ENCODE data around the gene AGA.

Gene AGA

DNA sequence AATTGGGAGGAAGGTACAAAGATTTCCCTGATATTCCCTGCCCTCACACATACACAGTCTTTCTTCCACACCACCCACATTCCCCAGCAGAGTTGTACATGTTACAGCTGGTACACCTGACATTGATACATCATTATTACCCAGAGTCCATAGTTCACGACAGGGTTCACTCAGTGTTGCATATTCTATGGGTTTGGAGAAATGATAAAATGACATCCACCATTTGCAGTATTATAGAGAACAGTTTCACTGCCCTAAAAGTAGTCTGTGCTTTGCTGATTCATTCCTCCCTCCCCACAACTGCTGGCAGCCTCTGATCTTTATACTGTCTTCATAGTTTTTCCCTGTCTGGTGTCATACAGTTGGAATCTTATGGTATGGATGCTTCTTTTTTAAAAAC, 15.0 kb downstream of the AGA start:
- Histone ChIP-seq H3K4me3 (ENCODE audit: insufficient read depth in 1 of 2, low read depth in 1 of 2, low read length in 2 of 2) (no peak overlapping the region), H4K91ac (ENCODE audit: low read length) (no peak overlapping the region), H3K18ac (ENCODE audit: low read depth in 1 of 2, low read length in 2 of 2) (no peak overlapping the region), H3K4ac (ENCODE audit: low read depth in 1 of 2, low read length in 2 of 2) (no peak overlapping the region), H2BK5ac (ENCODE audit: low read depth, low read length, poor library complexity, severe bottlenecking) (no peak overlapping the region), H3K23ac (ENCODE audit: low read length in 2 of 2) (no peak overlapping the region), H3K9ac (ENCODE audit: low read length) (no peak overlapping the region), H2AK5ac (ENCODE audit: low read length, severe bottlenecking) (no peak overlapping the region), H3K27ac (ENCODE audit: low read length, poor library complexity, severe bottlenecking) (peak overlapping the region; percentile 32), H4K8ac (ENCODE audit: low read length) (no peak overlapping the region), H3K14ac (ENCODE audit: low read length in 2 of 2) (no peak overlapping the region), H3K27me3 (ENCODE audit: control insufficient read depth in 1 of 2, insufficient read depth in 1 of 2, low read length in 2 of 2) (no peaks in the 10 kb centered on the region), H3K9me3 (ENCODE audit: control insufficient read depth, low read length) (no peaks in the 10 kb centered on the region), H2BK120ac (ENCODE audit: low read depth, low read length) (no peak overlapping the region), H2BK12ac (ENCODE audit: low read length in 2 of 2) (no peak overlapping the region), H2BK15ac (ENCODE audit: low read depth, poor library complexity, severe bottlenecking) (no peak overlapping the region), H3K4me2 (ENCODE audit: low read length, poor library complexity, severe bottlenecking) (no peak overlapping the region), H3K79me1 (replicated peaks; ENCODE audit: low read length, poor library complexity, severe bottlenecking) (no peaks in the 10 kb centered on the region), H2AFZ (ENCODE audit: low read depth, low read length) (peak overlapping the region; percentile 53), H3K36me3 (ENCODE audit: control insufficient read depth in 1 of 2, insufficient read depth in 2 of 2, low read depth in 1 of 2, low read length in 2 of 2) (peaks cover 0 to 6% of the 10 kb centered on the region in 2 experiments), H3K4me1 (ENCODE audit: control insufficient read depth, insufficient read depth, low read depth, low read length) (no peaks in the 10 kb centered on the region)
- no CpG with 5 or more reads among the region's 1 CpG for WGBS
- peak; percentile 26 for DNase-seq

DNA sequence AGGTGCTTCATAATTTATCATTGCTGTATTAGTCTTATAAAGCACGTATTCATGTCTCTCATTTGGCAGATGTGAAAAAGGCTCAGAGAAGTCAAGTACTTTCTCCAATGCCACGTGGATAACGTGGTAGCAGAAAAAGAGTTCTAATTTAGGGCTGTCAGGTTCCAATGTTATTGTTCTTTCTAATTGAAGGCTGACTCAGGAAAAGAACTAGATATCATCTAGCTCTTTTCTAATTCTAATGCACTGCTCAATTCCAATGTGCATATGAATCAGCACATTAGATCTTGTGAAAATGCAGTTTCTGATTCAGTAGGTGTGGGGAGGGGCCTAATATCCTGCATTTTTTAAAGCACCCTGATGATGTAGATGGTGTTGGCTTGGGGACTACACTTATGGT, 22.8 kb downstream of the AGA start:
- peaks cover 9% of the 10 kb centered on the region for H3K9me3 ChIP-seq (ENCODE audit: control insufficient read depth, low read length)
- no peaks in the 10 kb centered on the region for H3K27me3 ChIP-seq (ENCODE audit: control insufficient read depth in 1 of 2, insufficient read depth in 1 of 2, low read length in 2 of 2)
- H3K4me1 ChIP-seq (ENCODE audit: control insufficient read depth, insufficient read depth, low read depth, low read length), result no peaks in the 10 kb centered on the region
- no peak overlapping the region for H3K9ac ChIP-seq (ENCODE audit: low read length)
- no peak overlapping the region for H3K14ac ChIP-seq (ENCODE audit: low read length in 2 of 2)
- no peaks in the 10 kb centered on the region for H3K36me3 ChIP-seq (ENCODE audit: control insufficient read depth in 1 of 2, insufficient read depth in 2 of 2, low read depth in 1 of 2, low read length in 2 of 2)
- H4K8ac ChIP-seq (ENCODE audit: low read length), result no peak overlapping the region
- no peak overlapping the region for H2BK5ac ChIP-seq (ENCODE audit: low read depth, low read length, poor library complexity, severe bottlenecking)
- H2AFZ ChIP-seq (ENCODE audit: low read depth, low read length), result no peak overlapping the region
- no peak overlapping the region for H3K18ac ChIP-seq (ENCODE audit: low read depth in 1 of 2, low read length in 2 of 2)
- 86% methylated on average over 3 of the region's 3 CpGs for WGBS
- H3K4me2 ChIP-seq (ENCODE audit: low read length, poor library complexity, severe bottlenecking), result no peak overlapping the region
- no peak overlapping the region for H3K4me3 ChIP-seq (ENCODE audit: insufficient read depth in 1 of 2, low read depth in 1 of 2, low read length in 2 of 2)
- H3K79me1 ChIP-seq (replicated peaks; ENCODE audit: low read length, poor library complexity, severe bottlenecking), result no peaks in the 10 kb centered on the region
- no peak overlapping the region for H2BK120ac ChIP-seq (ENCODE audit: low read depth, low read length)
- no peak overlapping the region for H3K4ac ChIP-seq (ENCODE audit: low read depth in 1 of 2, low read length in 2 of 2)
- no peak overlapping the region for H2BK15ac ChIP-seq (ENCODE audit: low read depth, poor library complexity, severe bottlenecking)
- H2AK5ac ChIP-seq (ENCODE audit: low read length, severe bottlenecking), result no peak overlapping the region
- no peak overlapping the region for H3K27ac ChIP-seq (ENCODE audit: low read length, poor library complexity, severe bottlenecking)
- no peak overlapping the region for H2BK12ac ChIP-seq (ENCODE audit: low read length in 2 of 2)
- DNase-seq, result no peak
- no peak overlapping the region for H4K91ac ChIP-seq (ENCODE audit: low read length)
- no peak overlapping the region for H3K23ac ChIP-seq (ENCODE audit: low read length in 2 of 2)

DNA sequence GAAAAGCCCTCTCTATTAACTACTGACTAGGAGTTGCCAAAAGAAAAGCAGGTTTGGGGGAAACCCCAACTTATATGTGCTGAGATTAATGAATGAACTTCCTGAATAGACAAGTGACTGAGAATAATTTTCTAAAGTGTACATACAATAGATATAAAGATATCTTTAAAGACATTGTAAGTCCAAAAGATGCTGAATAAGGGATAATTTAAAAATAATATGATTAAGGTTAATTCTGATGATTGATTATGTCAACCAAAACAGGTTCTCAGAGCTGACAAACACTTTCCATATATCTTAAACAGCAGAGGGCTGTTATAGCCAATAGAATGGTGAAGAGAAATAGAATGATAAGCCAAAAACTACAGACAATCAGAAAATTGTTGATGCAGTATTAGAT, 28.6 kb downstream of the AGA start:
- H3K18ac ChIP-seq (ENCODE audit: low read depth in 1 of 2, low read length in 2 of 2), result no peak overlapping the region
- no peak overlapping the region for H3K23ac ChIP-seq (ENCODE audit: low read length in 2 of 2)
- H3K4me3 ChIP-seq (ENCODE audit: insufficient read depth in 1 of 2, low read depth in 1 of 2, low read length in 2 of 2), result no peak overlapping the region
- no peak overlapping the region for H4K8ac ChIP-seq (ENCODE audit: low read length)
- no peaks in the 10 kb centered on the region for H3K79me1 ChIP-seq (replicated peaks; ENCODE audit: low read length, poor library complexity, severe bottlenecking)
- no peak overlapping the region for H3K14ac ChIP-seq (ENCODE audit: low read length in 2 of 2)
- no peak overlapping the region for H3K4me2 ChIP-seq (ENCODE audit: low read length, poor library complexity, severe bottlenecking)
- no peak overlapping the region for H3K4ac ChIP-seq (ENCODE audit: low read depth in 1 of 2, low read length in 2 of 2)
- no peak overlapping the region for H3K9ac ChIP-seq (ENCODE audit: low read length)
- no peak overlapping the region for H2BK120ac ChIP-seq (ENCODE audit: low read depth, low read length)
- H2BK15ac ChIP-seq (ENCODE audit: low read depth, poor library complexity, severe bottlenecking), result no peak overlapping the region
- H3K4me1 ChIP-seq (ENCODE audit: control insufficient read depth, insufficient read depth, low read depth, low read length), result no peaks in the 10 kb centered on the region
- H4K91ac ChIP-seq (ENCODE audit: low read length), result no peak overlapping the region
- H2AFZ ChIP-seq (ENCODE audit: low read depth, low read length), result no peak overlapping the region
- H2BK5ac ChIP-seq (ENCODE audit: low read depth, low read length, poor library complexity, severe bottlenecking), result no peak overlapping the region
- DNase-seq, result no peak
- H2AK5ac ChIP-seq (ENCODE audit: low read length, severe bottlenecking), result no peak overlapping the region
- no peak overlapping the region for H3K27ac ChIP-seq (ENCODE audit: low read length, poor library complexity, severe bottlenecking)
- H3K36me3 ChIP-seq (ENCODE audit: control insufficient read depth in 1 of 2, insufficient read depth in 2 of 2, low read depth in 1 of 2, low read length in 2 of 2), result no peaks in the 10 kb centered on the region
- peaks cover 3% of the 10 kb centered on the region for H3K9me3 ChIP-seq (ENCODE audit: control insufficient read depth, low read length)
- no peaks in the 10 kb centered on the region for H3K27me3 ChIP-seq (ENCODE audit: control insufficient read depth in 1 of 2, insufficient read depth in 1 of 2, low read length in 2 of 2)
- no peak overlapping the region for H2BK12ac ChIP-seq (ENCODE audit: low read length in 2 of 2)

DNA sequence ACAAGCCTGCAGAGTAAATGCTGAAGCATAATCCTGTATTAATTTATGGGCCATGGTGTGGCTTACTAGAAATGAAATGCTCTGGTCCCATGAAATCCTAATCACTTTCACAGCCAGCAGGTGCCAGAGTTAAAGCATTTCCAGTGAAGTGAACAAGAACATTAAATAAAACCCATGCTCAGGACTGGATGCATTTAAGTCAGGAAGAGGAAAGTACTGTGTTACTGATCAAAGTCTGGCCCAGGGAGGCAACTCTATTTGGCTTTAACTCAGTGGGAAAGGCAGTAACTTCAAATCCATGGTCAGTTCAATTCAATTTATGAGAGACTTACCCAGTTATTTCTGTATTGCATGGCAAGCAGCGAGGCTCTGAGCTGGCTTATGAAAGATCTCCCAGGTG, 29.2 kb downstream of the AGA start:
- H3K14ac ChIP-seq (ENCODE audit: low read length in 2 of 2), result no peak overlapping the region
- no peak overlapping the region for H3K23ac ChIP-seq (ENCODE audit: low read length in 2 of 2)
- H2BK15ac ChIP-seq (ENCODE audit: low read depth, poor library complexity, severe bottlenecking), result no peak overlapping the region
- H2AFZ ChIP-seq (ENCODE audit: low read depth, low read length), result no peak overlapping the region
- H2BK5ac ChIP-seq (ENCODE audit: low read depth, low read length, poor library complexity, severe bottlenecking), result no peak overlapping the region
- H4K8ac ChIP-seq (ENCODE audit: low read length), result no peak overlapping the region
- H3K18ac ChIP-seq (ENCODE audit: low read depth in 1 of 2, low read length in 2 of 2), result no peak overlapping the region
- peaks cover 3% of the 10 kb centered on the region for H3K9me3 ChIP-seq (ENCODE audit: control insufficient read depth, low read length)
- no peak overlapping the region for H3K27ac ChIP-seq (ENCODE audit: low read length, poor library complexity, severe bottlenecking)
- no peaks in the 10 kb centered on the region for H3K79me1 ChIP-seq (replicated peaks; ENCODE audit: low read length, poor library complexity, severe bottlenecking)
- no peaks in the 10 kb centered on the region for H3K27me3 ChIP-seq (ENCODE audit: control insufficient read depth in 1 of 2, insufficient read depth in 1 of 2, low read length in 2 of 2)
- no peak overlapping the region for H2AK5ac ChIP-seq (ENCODE audit: low read length, severe bottlenecking)
- H3K9ac ChIP-seq (ENCODE audit: low read length), result no peak overlapping the region
- H2BK12ac ChIP-seq (ENCODE audit: low read length in 2 of 2), result no peak overlapping the region
- no peak overlapping the region for H3K4me3 ChIP-seq (ENCODE audit: insufficient read depth in 1 of 2, low read depth in 1 of 2, low read length in 2 of 2)
- no peaks in the 10 kb centered on the region for H3K4me1 ChIP-seq (ENCODE audit: control insufficient read depth, insufficient read depth, low read depth, low read length)
- no CpG with 5 or more reads among the region's 1 CpG for WGBS
- no peak overlapping the region for H4K91ac ChIP-seq (ENCODE audit: low read length)
- no peak overlapping the region for H3K4ac ChIP-seq (ENCODE audit: low read depth in 1 of 2, low read length in 2 of 2)
- no peak for DNase-seq
- no peak overlapping the region for H3K4me2 ChIP-seq (ENCODE audit: low read length, poor library complexity, severe bottlenecking)
- no peak overlapping the region for H2BK120ac ChIP-seq (ENCODE audit: low read depth, low read length)
- no peaks in the 10 kb centered on the region for H3K36me3 ChIP-seq (ENCODE audit: control insufficient read depth in 1 of 2, insufficient read depth in 2 of 2, low read depth in 1 of 2, low read length in 2 of 2)
